ENCODE measurements around the gene RALGAPA1.

DNA sequence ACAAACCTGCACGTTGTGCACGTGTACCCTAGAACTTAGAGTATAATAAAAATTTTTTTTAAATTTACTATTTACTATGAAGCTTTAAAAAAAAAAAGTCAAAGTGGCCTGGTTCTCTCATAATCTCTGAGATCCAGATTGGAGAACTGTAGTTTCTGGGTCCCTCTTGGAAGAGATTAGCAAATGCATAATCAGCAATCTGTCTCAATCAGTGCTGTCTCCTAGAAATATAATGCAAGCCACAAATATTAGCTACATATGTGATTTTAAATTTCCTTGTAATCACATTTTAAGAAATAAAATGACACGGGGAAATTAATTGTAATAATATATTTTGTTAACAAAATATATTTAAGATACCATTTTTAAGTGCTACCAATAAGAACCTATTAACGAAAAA is 32.3 kb downstream of the RALGAPA1 start:
- TF ChIP-seq CTCF (IDR thresholded peaks at IDR 0.05) (no peak), NR2C2 (CRISPR knock-in tag; IDR thresholded peaks at IDR 0.05) (no peak), GABPB1 (CRISPR knock-in tag; IDR thresholded peaks at IDR 0.05) (no peak)

Measured in WTC11 (cell line).